ENCODE measurements around the gene PM20D2.
A peak's percentile ranks its signal among the peaks of the same experiment; 100 is the strongest.

The PM20D2 gene

GRCh38 chr6:89139509-89140346 is 6.1 kb upstream of the PM20D2 start:
- Histone ChIP-seq H3K79me2 (no peaks in the 10 kb centered on the region), H3K27ac (no peak overlapping the region), H3K4me2 (ENCODE audit: low read length) (no peak overlapping the region), H3K27me3 (ENCODE audit: control insufficient read depth, insufficient read depth, low read length) (no peaks in the 10 kb centered on the region), H3K9me3 (ENCODE audit: control insufficient read depth, low read length) (no peaks in the 10 kb centered on the region), H2AFZ (no peak overlapping the region), H3K9ac (no peak overlapping the region), H3K4me3 (ENCODE audit: low read depth, low read length) (no peak overlapping the region), H3K36me3 (ENCODE audit: control insufficient read depth, insufficient read depth, low read length) (no peaks in the 10 kb centered on the region), H3K4me1 (no peaks in the 10 kb centered on the region)
- TF ChIP-seq CTCF (IDR thresholded peaks at IDR 0.05), result no peak

- no peak for TF ChIP-seq CTCF (IDR thresholded peaks at IDR 0.05)
- no peak overlapping the region for H3K27ac ChIP-seq
- H3K9ac ChIP-seq, result no peak overlapping the region
- no peak overlapping the region for H3K4me2 ChIP-seq (ENCODE audit: low read length)
- no peaks in the 10 kb centered on the region for H3K27me3 ChIP-seq (ENCODE audit: control insufficient read depth, insufficient read depth, low read length)
- H3K36me3 ChIP-seq (ENCODE audit: control insufficient read depth, insufficient read depth, low read length), result no peaks in the 10 kb centered on the region
- H3K4me1 ChIP-seq, result no peaks in the 10 kb centered on the region
- H2AFZ ChIP-seq, result no peak overlapping the region
- no peaks in the 10 kb centered on the region for H3K9me3 ChIP-seq (ENCODE audit: control insufficient read depth, low read length)
- no peaks in the 10 kb centered on the region for H3K79me2 ChIP-seq
- H3K4me3 ChIP-seq (ENCODE audit: low read depth, low read length), result no peak overlapping the region
Observed at GRCh38 chr6:89140347-89141156, 5.3 kb upstream of the PM20D2 start.

- TF ChIP-seq CTCF (IDR thresholded peaks at IDR 0.05), result no peak
- no peak overlapping the region for H3K4me2 ChIP-seq (ENCODE audit: low read length)
- H3K9me3 ChIP-seq (ENCODE audit: control insufficient read depth, low read length), result no peaks in the 10 kb centered on the region
- H3K27ac ChIP-seq, result no peak overlapping the region
- H3K36me3 ChIP-seq (ENCODE audit: control insufficient read depth, insufficient read depth, low read length), result no peaks in the 10 kb centered on the region
- no peak overlapping the region for H3K9ac ChIP-seq
- no peaks in the 10 kb centered on the region for H3K27me3 ChIP-seq (ENCODE audit: control insufficient read depth, insufficient read depth, low read length)
- no peaks in the 10 kb centered on the region for H3K79me2 ChIP-seq
- peaks cover 5% of the 10 kb centered on the region for H3K4me1 ChIP-seq
- H2AFZ ChIP-seq, result no peak overlapping the region
- H3K4me3 ChIP-seq (ENCODE audit: low read depth, low read length), result no peak overlapping the region
Observed at GRCh38 chr6:89144354-89144906, 1.4 kb upstream of the PM20D2 start.

GRCh38 chr6:89145091-89145955 is 532 bp upstream of the PM20D2 start:
- TF ChIP-seq CTCF (IDR thresholded peaks at IDR 0.05), result no peak
- Histone ChIP-seq H3K27me3 (ENCODE audit: control insufficient read depth, insufficient read depth, low read length) (no peaks in the 10 kb centered on the region), H3K36me3 (ENCODE audit: control insufficient read depth, insufficient read depth, low read length) (no peaks in the 10 kb centered on the region), H3K4me1 (peaks cover 5% of the 10 kb centered on the region), H3K4me3 (ENCODE audit: low read depth, low read length) (peak overlapping the region; percentile 60), H2AFZ (peak overlapping the region; percentile 97), H3K4me2 (ENCODE audit: low read length) (peak overlapping the region; percentile 87), H3K9me3 (ENCODE audit: control insufficient read depth, low read length) (no peaks in the 10 kb centered on the region), H3K9ac (peak overlapping the region; percentile 69), H3K27ac (peak overlapping the region; percentile 87), H3K79me2 (no peaks in the 10 kb centered on the region)
